Hepatocyte (in vitro differentiated cells): Measurements from ENCODE around the gene CLCA4. TPM values are rescaled to one million over a fixed set of nuclear protein-coding genes. Genes with fewer than 3 reads are reported as not detected.

Experiments
- DNase-seq: peaks from one replicate; pipeline ENCODE4 v3.0.0-alpha.2; 2016; ENCODE audit warnings: low spot score
- H2AFZ ChIP-seq: fragments of 200-600 bp; sonication (generic); 2 replicates; pipeline ENCODE4 v1.6.0; 2016; ENCODE audit warnings: antibody characterized with exemption, mild to moderate bottlenecking
- H3K27ac ChIP-seq: fragments of 200-600 bp; sonication (generic); 2 replicates; pipeline ENCODE4 v1.5.1; 2016; ENCODE audit warnings: mild to moderate bottlenecking
- H3K27me3 ChIP-seq: fragments of 200-600 bp; sonication (generic); 2 replicates; pipeline ENCODE4 v1.6.1; 2016
- H3K36me3 ChIP-seq: fragments of 200-600 bp; sonication (generic); replicated peaks from 2 replicates; pipeline ENCODE4 v1.5.1; 2016; ENCODE audit warnings: low read depth; ENCODE audit not compliant: insufficient read depth
- H3K4me1 ChIP-seq: fragments of 200-600 bp; sonication (generic); 2 replicates; pipeline ENCODE4 v1.5.1; 2016; ENCODE audit warnings: mild to moderate bottlenecking, moderate library complexity; ENCODE audit not compliant: insufficient read depth
- H3K4me2 ChIP-seq: fragments of 200-600 bp; sonication (generic); 2 replicates; pipeline ENCODE4 v1.6.0; 2016
- H3K4me3 ChIP-seq: fragments of 200-600 bp; sonication (generic); 2 replicates; pipeline ENCODE4 v1.5.1; 2016; ENCODE audit warnings: mild to moderate bottlenecking
- H3K79me2 ChIP-seq: fragments of 200-600 bp; sonication (generic); 2 replicates; pipeline ENCODE4 v1.6.0; 2017; ENCODE audit warnings: mild to moderate bottlenecking
- H3K9me2 ChIP-seq: fragments of 200-600 bp; sonication (generic); replicated peaks from 2 replicates; pipeline ENCODE4 v1.6.0; 2017; ENCODE audit warnings: mild to moderate bottlenecking; ENCODE audit not compliant: insufficient read depth
- H3K9me3 ChIP-seq: fragments of 200-600 bp; sonication (generic); 2 replicates; pipeline ENCODE4 v1.5.1; 2016; ENCODE audit warnings: low read depth, mild to moderate bottlenecking
- H4K20me1 ChIP-seq: fragments of 200-600 bp; sonication (generic); 2 replicates; pipeline ENCODE4 v1.6.0; 2016; ENCODE audit warnings: mild to moderate bottlenecking; ENCODE audit not compliant: insufficient read depth, poor library complexity, severe bottlenecking
- CTCF ChIP-seq: fragments of 200-600 bp; sonication (generic); IDR thresholded peaks from 2 replicates; pipeline ENCODE4 v1.5.1; 2016; ENCODE audit warnings: antibody characterized with exemption, mild to moderate bottlenecking; ENCODE audit not compliant: poor library complexity
- EZH2 ChIP-seq: fragments of 200-600 bp; sonication (generic); IDR thresholded peaks from 2 replicates; pipeline ENCODE4 v1.6.1; 2016; ENCODE audit warnings: antibody characterized with exemption, mild to moderate bottlenecking, borderline replicate concordance
- EZH2phosphoT487 ChIP-seq: fragments of 200-600 bp; sonication (generic); IDR thresholded peaks from one replicate; pipeline ENCODE4 v1.6.1; 2018; ENCODE audit warnings: antibody characterized with exemption, mild to moderate bottlenecking, low read depth, moderate library complexity; ENCODE audit not compliant: unreplicated experiment, severe bottlenecking
- WGBS: methylation state at CpG from one replicate; pipeline ENCODE4 v1.1.6; 2016; ENCODE audit warnings: low lambda C conversion rate; ENCODE audit errors: missing lambda C conversion rate; 5-methylcytosine and 5-hydroxymethylcytosine counted together
- polyA plus RNA-seq: library from polyadenylated mRNA; unstranded; fragments of >200 nt; fragmentation: Nextera tagmentation; extraction: Ambion mirVana; gene quantifications from 2 replicates; pipeline ENCODE4 v1.2.1, GENCODE V29; 2016
- total RNA-seq: library from RNA; depleted of rRNA; stranded (reverse); fragments of >200 nt; gene quantifications from 2 replicates; pipeline ENCODE4 v1.2.3, GENCODE V29; 2014

The CLCA4 gene
- total and polyA plus RNA-seq, 2 experiments from 2014 or later = 0.07 to 0.22 TPM

DNA sequence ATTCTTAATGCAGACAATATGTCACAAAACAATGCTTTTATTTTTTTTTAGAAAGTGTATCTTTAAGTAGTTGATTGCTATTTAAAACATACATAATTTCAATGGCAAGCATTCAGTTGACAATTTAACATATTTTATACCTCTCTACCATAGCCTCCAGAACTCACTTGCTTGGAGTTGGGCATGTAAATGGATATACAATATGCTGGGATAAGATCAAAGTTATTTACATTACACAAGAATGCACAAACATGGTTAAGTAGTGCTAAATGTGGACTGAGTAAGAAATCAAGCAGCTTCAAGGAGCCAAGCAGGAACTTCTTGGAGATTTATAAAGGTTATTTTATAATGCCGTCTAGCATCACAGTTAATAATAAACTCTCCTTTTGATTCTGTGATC is 17.0 kb downstream of the CLCA4 start:
- WGBS = 85% methylated on average over 1 of the region's 1 CpG

GRCh38 chr1:86567341-86567740 is 20.5 kb downstream of the CLCA4 start:
- Histone ChIP-seq H3K27ac (no peak overlapping the region), H4K20me1 (no peaks in the 10 kb centered on the region), H3K79me2 (no peaks in the 10 kb centered on the region), H3K9me3 (no peaks in the 10 kb centered on the region), H3K27me3 (peaks cover 4% of the 10 kb centered on the region), H3K9me2 (no peaks in the 10 kb centered on the region), H2AFZ (no peak overlapping the region), H3K36me3 (no peaks in the 10 kb centered on the region), H3K4me1 (no peaks in the 10 kb centered on the region), H3K4me2 (no peak overlapping the region), H3K4me3 (no peak overlapping the region)
- TF ChIP-seq EZH2 (no peak), CTCF (no peak), EZH2phosphoT487 (no peak)
- no peak for DNase-seq
- 81% methylated on average over 3 of the region's 3 CpGs for WGBS

More for the DNA sequence above, 17.0 kb downstream of the CLCA4 start:
- Histone ChIP-seq H2AFZ (no peak overlapping the region), H3K27ac (no peak overlapping the region), H3K9me2 (no peaks in the 10 kb centered on the region), H3K36me3 (no peaks in the 10 kb centered on the region), H3K27me3 (peaks cover 8% of the 10 kb centered on the region), H3K79me2 (no peaks in the 10 kb centered on the region), H4K20me1 (no peaks in the 10 kb centered on the region), H3K4me1 (no peaks in the 10 kb centered on the region), H3K9me3 (no peaks in the 10 kb centered on the region), H3K4me3 (no peak overlapping the region), H3K4me2 (no peak overlapping the region)
- TF ChIP-seq EZH2 (no peak), EZH2phosphoT487 (no peak), CTCF (no peak)
- no peak for DNase-seq

DNA sequence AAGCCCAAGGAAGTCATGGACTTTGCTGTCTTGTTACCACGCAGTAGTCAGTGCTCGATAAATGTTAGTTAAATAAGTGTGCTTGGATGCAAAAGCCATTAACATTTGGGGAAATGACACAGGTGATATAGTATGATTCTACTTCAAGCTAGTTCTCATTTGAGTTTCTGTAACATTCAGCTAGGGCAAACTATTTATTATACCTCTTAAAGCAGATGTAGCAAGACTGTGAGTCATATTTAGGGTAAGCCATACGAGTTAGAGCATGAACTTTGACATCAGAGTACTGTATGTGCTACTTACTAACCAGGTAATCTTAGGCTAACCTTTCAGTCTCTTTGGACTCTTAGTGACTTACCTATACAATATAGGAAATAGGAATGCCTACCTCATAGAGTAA is 21.0 kb downstream of the CLCA4 start:
- Histone ChIP-seq H3K36me3 (no peaks in the 10 kb centered on the region), H3K4me3 (no peak overlapping the region), H3K4me2 (no peak overlapping the region), H2AFZ (no peak overlapping the region), H3K4me1 (no peaks in the 10 kb centered on the region), H4K20me1 (no peaks in the 10 kb centered on the region), H3K9me3 (no peaks in the 10 kb centered on the region), H3K79me2 (no peaks in the 10 kb centered on the region), H3K27me3 (peaks cover 4% of the 10 kb centered on the region), H3K9me2 (no peaks in the 10 kb centered on the region), H3K27ac (no peak overlapping the region)
- TF ChIP-seq EZH2 = no peak
- no peak for TF ChIP-seq EZH2phosphoT487
- TF ChIP-seq CTCF = no peak
- DNase-seq = no peak
- WGBS = 69% methylated on average over 3 of the region's 3 CpGs
